ENCODE results near the gene CNIH4. TPM values are rescaled to one million over a fixed set of nuclear protein-coding genes. Genes with fewer than 3 reads are reported as not detected.

The CNIH4 gene
- total RNA-seq, 2 experiments from 2014 or later = 24.1 to 28.6 TPM

GRCh38 chr1:224387943-224388342, 31.3 kb downstream of the CNIH4 start:
- ChIA-PET POLR2A (interaction anchor here (1.0 to 1.6 kb wide), 3 partner anchors 16 to 44 kb away, joined by 3 to 6 read pairs (median 3); no protein-coding TSS in a partner anchor), CTCF (ENCODE audit: unreplicated experiment) (no interaction called here)
- DNase-seq (ENCODE audit: low spot score) = no peak
- Histone ChIP-seq H3K4me3 (ENCODE audit: low read depth, low read length, poor library complexity, severe bottlenecking) (no peak overlapping the region), H3K4me2 (ENCODE audit: low read length) (no peak overlapping the region), H2AFZ (ENCODE audit: low read length) (no peak overlapping the region), H3K9me3 (ENCODE audit: low read length) (no peaks in the 10 kb centered on the region), H3K79me2 (ENCODE audit: insufficient read depth, low read depth, low read length) (no peaks in the 10 kb centered on the region), H3K9me2 (ENCODE audit: insufficient read depth, low read length) (no peaks in the 10 kb centered on the region), H3K27ac (ENCODE audit: low read depth, low read length, poor library complexity, severe bottlenecking) (no peak overlapping the region), H3K4me1 (ENCODE audit: insufficient read depth, low read length, poor library complexity, severe bottlenecking) (no peaks in the 10 kb centered on the region), H3K36me3 (ENCODE audit: insufficient read depth, low read length) (peaks cover 75% of the 10 kb centered on the region), H4K20me1 (ENCODE audit: insufficient read depth, low read length) (no peaks in the 10 kb centered on the region)
- no TSS peak for BruUV-seq (replicated peaks)
- intact Hi-C loops (cut with micrococcal nuclease; ENCODE audit: unreplicated experiment) = no loop called here
- no peak for TF ChIP-seq EZH2phosphoT487 (IDR thresholded peaks at IDR 0.05; ENCODE audit: borderline replicate concordance, low read depth, low read length)
- TF ChIP-seq CTCF (conservative IDR thresholded peaks at IDR 0.05; ENCODE audit: low read length) = no peak

GRCh38 chr1:224390517-224390916, 33.8 kb downstream of the CNIH4 start:
- no peaks in the 10 kb centered on the region for H4K20me1 ChIP-seq (ENCODE audit: insufficient read depth, low read length)
- intact Hi-C loops (cut with micrococcal nuclease; ENCODE audit: unreplicated experiment) = no loop called here

More at GRCh38 chr1:224390517-224390916, 33.8 kb downstream of the CNIH4 start:
- ChIA-PET POLR2A (interaction anchor here (0.6 kb wide), 1 partner anchor 24 kb away, joined by 4 read pairs; no protein-coding TSS in a partner anchor), CTCF (ENCODE audit: unreplicated experiment) (no interaction called here)
- Histone ChIP-seq H3K79me2 (ENCODE audit: insufficient read depth, low read depth, low read length) (no peaks in the 10 kb centered on the region), H3K36me3 (ENCODE audit: insufficient read depth, low read length) (peaks cover 98% of the 10 kb centered on the region), H3K9me3 (ENCODE audit: low read length) (no peaks in the 10 kb centered on the region), H3K9me2 (ENCODE audit: insufficient read depth, low read length) (no peaks in the 10 kb centered on the region), H2AFZ (ENCODE audit: low read length) (no peak overlapping the region), H3K27ac (ENCODE audit: low read depth, low read length, poor library complexity, severe bottlenecking) (no peak overlapping the region), H3K4me2 (ENCODE audit: low read length) (no peak overlapping the region), H3K4me3 (ENCODE audit: low read depth, low read length, poor library complexity, severe bottlenecking) (no peak overlapping the region), H3K4me1 (ENCODE audit: insufficient read depth, low read length, poor library complexity, severe bottlenecking) (no peaks in the 10 kb centered on the region)
- TF ChIP-seq CTCF (conservative IDR thresholded peaks at IDR 0.05; ENCODE audit: low read length) (no peak), EZH2phosphoT487 (IDR thresholded peaks at IDR 0.05; ENCODE audit: borderline replicate concordance, low read depth, low read length) (no peak)
- DNase-seq (ENCODE audit: low spot score) = no peak
- BruUV-seq (replicated peaks) = no TSS peak
